Lung (tissue), 12 donors: Measurements from ENCODE around the gene TPCN2. TPM values are rescaled to one million over a fixed set of nuclear protein-coding genes. Genes with fewer than 3 reads are reported as not detected.
"Not testable (repeated sequence)": the region's sequence is repeated elsewhere in the genome, so short reads cannot be mapped to it uniquely, and the experiment has no call there.

ENCODE experiments used
- ATAC-seq: fragments of 200-7000 bp; cut with Tn5 transposase; one replicate; pipeline ENCODE4 v1.9.1; 2020; ENCODE audit warnings: moderate number of reproducible peaks; ENCODE audit not compliant: insufficient read depth, low FRiP score
- DNase-seq, 3 donors: peaks; one replicate each; pipeline ENCODE4 v3.0.0-alpha.2; 2013 to 2017
- H3K27ac ChIP-seq, 2 donors: one replicate each; pipeline ENCODE4 v1.5.1; 2013; ENCODE audit warnings: mild to moderate bottlenecking in 2 of 2, moderate library complexity in 2 of 2, control low read depth in 1 of 2, inconsistent platforms in 1 of 2, low read depth in 1 of 2, low read length in 1 of 2
- H3K27me3 ChIP-seq, 3 donors: one replicate each; pipeline ENCODE4 v1.5.1; 2013; ENCODE audit warnings: low read length in 2 of 3; ENCODE audit not compliant: control insufficient read depth in 3 of 3, insufficient read depth in 3 of 3
- H3K36me3 ChIP-seq, 4 donors: one replicate each; pipeline ENCODE4 v1.5.1; 2013; ENCODE audit warnings: low read length in 4 of 4, mild to moderate bottlenecking in 1 of 4, moderate library complexity in 1 of 4; ENCODE audit not compliant: control insufficient read depth in 4 of 4, insufficient read depth in 4 of 4
- H3K4me1 ChIP-seq, 5 donors: one replicate each; pipeline ENCODE4 v1.5.1; 2013; ENCODE audit warnings: low read length in 5 of 5, mild to moderate bottlenecking in 2 of 5, moderate library complexity in 1 of 5; ENCODE audit not compliant: control insufficient read depth in 5 of 5, insufficient read depth in 5 of 5
- H3K4me3 ChIP-seq: one replicate; pipeline ENCODE4 v1.5.1; 2013; ENCODE audit warnings: mild to moderate bottlenecking, control low read depth, moderate library complexity
- H3K9ac ChIP-seq, 2 donors: one replicate each; pipeline ENCODE4 v1.5.1; 2013; ENCODE audit warnings: low read length in 2 of 2, control low read depth in 1 of 2; ENCODE audit not compliant: insufficient read depth in 1 of 2
- H3K9me3 ChIP-seq, 4 donors: one replicate each; pipeline ENCODE4 v1.5.1; 2013; ENCODE audit warnings: low read length in 3 of 4, mild to moderate bottlenecking in 1 of 4, moderate library complexity in 1 of 4; ENCODE audit not compliant: control insufficient read depth in 4 of 4, insufficient read depth in 3 of 4
- CTCF ChIP-seq: IDR thresholded peaks from 2 replicates; pipeline ENCODE4 v1.5.1; 2012; ENCODE audit warnings: mild to moderate bottlenecking; ENCODE audit errors: control extremely low read depth, extremely low read depth
- WGBS, 2 donors: extraction: QIAGEN DNeasy Blood & Tissue Kit; methylation state at CpG; one replicate each; pipeline ENCODE4 v1.1.7; 2013; 5-methylcytosine and 5-hydroxymethylcytosine counted together
- polyA plus RNA-seq, 2 donors: library from polyadenylated mRNA; stranded (reverse); fragments of 200-250 nt; gene quantifications; one replicate each; pipeline ENCODE4 v1.2.1, GENCODE V29; 2013
- total RNA-seq, 2 donors: library from RNA; depleted of rRNA in 1 of 2; stranded (reverse); fragments of >200 nt in 1 of 2; gene quantifications; one replicate each; pipeline ENCODE4 v1.2.1, GENCODE V29; 2014 to 2021
- donor health status: control.
- donor health status: control.
- donor health status: Bipolar disorder and iron deficiency.
- donor health status: healthy.
- donor health status: DM: yes; HTN: yes; CAD: no.

The TPCN2 gene
- total and polyA plus RNA-seq, 4 donors, result 10.0 to 25.0 (median 14.5) TPM

- Histone ChIP-seq H3K36me3 (no peaks in the 10 kb centered on the region), H3K4me1 (no peaks in the 10 kb centered on the region), H3K9ac (no peak overlapping the region), H3K27ac (no peak overlapping the region), H3K4me3 (no peak overlapping the region), H3K27me3 (no peaks in the 10 kb centered on the region), H3K9me3 (peaks cover 0 to 6% (median 0%) of the 10 kb centered on the region in 4 donors)
- DNase-seq (no peak), ATAC-seq (no peak)
- TF ChIP-seq CTCF, result no peak
- 85 to 90% methylated on average over 8 of the region's 8 CpGs for WGBS, 2 donors
Observed at GRCh38 chr11:69137151-69137844, 88.6 kb downstream of the TPCN2 start.

GRCh38 chr11:69138265-69138664, 89.5 kb downstream of the TPCN2 start:
- Histone ChIP-seq H3K36me3 (no peaks in the 10 kb centered on the region), H3K9me3 (peaks cover 0 to 2% (median 0%) of the 10 kb centered on the region in 4 donors), H3K27ac (no peak overlapping the region), H3K27me3 (no peaks in the 10 kb centered on the region), H3K4me1 (no peaks in the 10 kb centered on the region), H3K9ac (no peak overlapping the region), H3K4me3 (no peak overlapping the region)
- 60 to 73% methylated on average over 3 of the region's 3 CpGs for WGBS, 2 donors
- TF ChIP-seq CTCF, result no peak
- DNase-seq, result no peak
- no peak for ATAC-seq

- H3K36me3 ChIP-seq, H3K4me3 ChIP-seq, DNase-seq, ATAC-seq, H3K9ac ChIP-seq, H3K27ac ChIP-seq, H3K9me3 ChIP-seq, H3K4me1 ChIP-seq, H3K27me3 ChIP-seq: not testable (repeated sequence)
- WGBS, 2 donors, result 97 to 99% methylated on average over 7 of the region's 7 CpGs
Observed at GRCh38 chr11:69140161-69140560, 91.4 kb downstream of the TPCN2 start.

GRCh38 chr11:69140635-69141034, 91.9 kb downstream of the TPCN2 start:
- Histone ChIP-seq H3K9ac (no peak overlapping the region), H3K9me3 (peaks cover 0 to 1% (median 0%) of the 10 kb centered on the region in 4 donors), H3K36me3 (no peaks in the 10 kb centered on the region), H3K27me3 (no peaks in the 10 kb centered on the region), H3K4me3 (no peak overlapping the region), H3K4me1 (peaks cover 0 to 11% (median 0%) of the 10 kb centered on the region in 5 donors), H3K27ac (no peak overlapping the region)
- ATAC-seq (no peak), DNase-seq (no peak)
- no peak for TF ChIP-seq CTCF
- WGBS, 2 donors, result 90 to 95% methylated on average over 5 of the region's 5 CpGs
